HepG2 (cell line): ENCODE results near the gene ATP9B. TPM values are rescaled to one million over a fixed set of nuclear protein-coding genes. Genes with fewer than 3 reads are reported as not detected.

Source experiments
- CBX2 ChIP-seq, 2 experiments: fragments of 200-600 bp in 1 of 2; sonication (generic); formaldehyde crosslinking in 1 of 2; IDR thresholded peaks; 2 replicates each; pipeline versions ENCODE4 v1.7.0 to v1.8.1; 2018 to 2022; ENCODE audit warnings: low read depth in 2 of 2, low read length in 1 of 2, mild to moderate bottlenecking in 1 of 2, missing genetic modification reagents in 1 of 2
- FOXC1 ChIP-seq: sonication (generic); formaldehyde crosslinking; IDR thresholded peaks from 2 replicates; pipeline ENCODE4 v1.8.0; 2022; ENCODE audit warnings: mild to moderate bottlenecking, missing genetic modification reagents, borderline replicate concordance
- POGZ ChIP-seq: sonication (generic); formaldehyde crosslinking; IDR thresholded peaks from 2 replicates; pipeline ENCODE4 v1.4.0; 2020; ENCODE audit warnings: mild to moderate bottlenecking, missing genetic modification reagents
- POLR2A ChIP-seq, 2 experiments: IDR thresholded peaks; 2 replicates each; pipeline ENCODE4 v1.6.1; 2011; ENCODE audit warnings: low read depth in 2 of 2, low read length in 2 of 2, mild to moderate bottlenecking in 1 of 2, moderate library complexity in 1 of 2; ENCODE audit not compliant: insufficient read depth in 1 of 2
- SPEN ChIP-seq: sonication (generic); formaldehyde crosslinking; IDR thresholded peaks from 2 replicates; pipeline ENCODE4 v1.5.1; 2020; ENCODE audit warnings: low read depth, mild to moderate bottlenecking, missing genetic modification reagents
- YY1 ChIP-seq: IDR thresholded peaks from 2 replicates; pipeline ENCODE4 v1.6.1; 2011; ENCODE audit warnings: low read length, low read depth, moderate library complexity, mild to moderate bottlenecking; ENCODE audit not compliant: insufficient read depth, insufficient replicate concordance
- ZBTB3 ChIP-seq: sonication (generic); formaldehyde crosslinking; IDR thresholded peaks from 2 replicates; pipeline ENCODE4 v1.4.0; 2020; ENCODE audit warnings: low read depth, mild to moderate bottlenecking, moderate library complexity, missing genetic modification reagents, borderline replicate concordance
- ZFAT ChIP-seq: sonication (generic); formaldehyde crosslinking; conservative IDR thresholded peaks from 2 replicates; pipeline ENCODE4 v1.8.1; 2023; ENCODE audit warnings: missing genetic modification reagents, inconsistent platforms
- ZFP36L2 ChIP-seq: sonication (generic); formaldehyde crosslinking; IDR thresholded peaks from 2 replicates; pipeline ENCODE4 v1.4.0; 2020; ENCODE audit warnings: missing genetic modification reagents
- ZNF136 ChIP-seq: sonication (generic); formaldehyde crosslinking; IDR thresholded peaks from 2 replicates; pipeline ENCODE4 v1.8.1; 2022; ENCODE audit warnings: low read depth, mild to moderate bottlenecking, moderate library complexity, missing genetic modification reagents
- ZNF205 ChIP-seq: IDR thresholded peaks from 2 replicates; pipeline ENCODE4 v1.6.1; 2018; ENCODE audit warnings: missing biosample characterization, missing genetic modification reagents
- ZNF562 ChIP-seq: sonication (generic); formaldehyde crosslinking; IDR thresholded peaks from 2 replicates; pipeline ENCODE4 v1.8.0; 2022; ENCODE audit warnings: missing genetic modification reagents, borderline replicate concordance
- ZNF749 ChIP-seq: sonication (generic); formaldehyde crosslinking; IDR thresholded peaks from 2 replicates; pipeline ENCODE4 v1.8.0; 2022; ENCODE audit warnings: mild to moderate bottlenecking, missing genetic modification reagents, moderate library complexity, borderline replicate concordance
- ZNF773 ChIP-seq: sonication (generic); formaldehyde crosslinking; IDR thresholded peaks from 2 replicates; pipeline ENCODE4 v1.4.0; 2020; ENCODE audit warnings: missing genetic modification reagents, borderline replicate concordance
- ZNF883 ChIP-seq: sonication (generic); formaldehyde crosslinking; IDR thresholded peaks from 2 replicates; pipeline ENCODE4 v1.5.1; 2020; ENCODE audit warnings: mild to moderate bottlenecking, missing genetic modification reagents; ENCODE audit errors: not compliant biosample characterization
- ZSCAN31 ChIP-seq: sonication (generic); formaldehyde crosslinking; IDR thresholded peaks from 2 replicates; pipeline ENCODE4 v1.5.0; 2020; ENCODE audit warnings: low read depth, mild to moderate bottlenecking, missing genetic modification reagents
- polyA plus RNA-seq, 8 experiments: library from polyadenylated mRNA; depleted of rRNA in 3 of 8; stranded (reverse) in 7 of 8; unstranded in 1 of 8; fragments of >200 nt; fragmentation: Illumina TruSeq in 4 of 8; extraction: Trizol in 4 of 8; gene quantifications; 2 replicates each; pipeline versions ENCODE4 v1.2.1 to v1.2.3, GENCODE V29; 2011 to 2016; ENCODE audit warnings: low read depth in 4 of 8, missing spikeins in 1 of 8, mixed read lengths in 1 of 8; ENCODE audit not compliant: insufficient read depth in 1 of 8
- total RNA-seq, 5 experiments: library from RNA; depleted of rRNA; stranded (reverse); fragments of >200 nt; fragmentation: Illumina TruSeq; extraction: Trizol; gene quantifications; 2 replicates each; pipeline ENCODE4 v1.2.3, GENCODE V29; 2016; ENCODE audit warnings: low read depth in 1 of 5
- TF ChIP-seq, protein P1 (sequence below): sonication (generic); formaldehyde crosslinking; IDR thresholded peaks from 2 replicates; pipeline ENCODE4 v1.5.0; 2020; ENCODE audit warnings: mild to moderate bottlenecking, missing genetic modification reagents
- TF ChIP-seq, protein P2 (sequence below): sonication (generic); formaldehyde crosslinking; IDR thresholded peaks from 2 replicates; pipeline ENCODE4 v1.5.1; 2020; ENCODE audit warnings: mild to moderate bottlenecking, missing genetic modification reagents, borderline replicate concordance
- TF ChIP-seq, protein P3 (sequence below): sonication (generic); formaldehyde crosslinking; IDR thresholded peaks from 2 replicates; pipeline ENCODE4 v1.8.0; 2022; ENCODE audit warnings: missing genetic modification reagents, mild to moderate bottlenecking, inconsistent platforms, borderline replicate concordance

Gene ATP9B
- total and polyA plus RNA-seq, 2 of the 13 experiments (the other 11 are each of a cell fraction or from before 2014, with no cell fraction given) = 10.8 to 11.3 TPM

DNA sequence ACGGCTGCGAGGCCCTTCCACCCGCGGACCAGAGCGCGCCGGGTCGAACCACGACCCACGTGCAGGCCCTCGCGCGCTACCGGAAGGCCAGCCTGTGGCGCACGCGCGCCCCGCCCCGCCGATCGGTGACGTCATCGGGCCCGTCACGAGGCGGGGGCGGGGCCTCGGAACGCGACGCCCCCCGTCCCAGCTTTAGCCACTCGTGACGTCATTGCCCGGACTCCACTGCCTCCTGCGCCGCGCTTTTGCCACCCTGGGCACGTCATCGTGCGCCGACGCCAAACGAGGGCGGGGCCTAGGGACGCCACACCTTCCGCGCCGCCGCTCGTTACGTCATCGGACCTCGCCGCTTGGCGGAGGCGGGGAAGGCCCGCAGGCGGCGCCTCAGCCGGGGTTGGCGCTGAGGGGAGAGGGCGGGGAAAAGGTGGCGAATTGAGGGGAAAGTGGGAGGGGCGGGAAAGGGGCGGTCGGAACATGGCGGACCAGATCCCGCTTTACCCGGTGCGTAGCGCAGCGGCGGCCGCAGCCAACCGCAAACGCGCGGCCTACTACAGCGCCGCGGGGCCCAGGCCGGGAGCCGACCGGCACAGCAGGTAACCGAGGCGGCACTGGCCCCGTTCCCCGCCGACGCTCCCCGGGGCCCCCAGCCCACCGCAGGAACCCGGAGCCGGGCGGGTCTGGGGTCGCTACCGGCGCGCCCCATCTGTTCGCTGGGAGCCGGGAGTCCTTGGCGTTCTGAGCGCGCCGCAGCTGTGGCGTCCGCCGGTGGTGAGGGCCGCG is at the start of gene ATP9B (continued):
- TF ChIP-seq, protein P1, sequence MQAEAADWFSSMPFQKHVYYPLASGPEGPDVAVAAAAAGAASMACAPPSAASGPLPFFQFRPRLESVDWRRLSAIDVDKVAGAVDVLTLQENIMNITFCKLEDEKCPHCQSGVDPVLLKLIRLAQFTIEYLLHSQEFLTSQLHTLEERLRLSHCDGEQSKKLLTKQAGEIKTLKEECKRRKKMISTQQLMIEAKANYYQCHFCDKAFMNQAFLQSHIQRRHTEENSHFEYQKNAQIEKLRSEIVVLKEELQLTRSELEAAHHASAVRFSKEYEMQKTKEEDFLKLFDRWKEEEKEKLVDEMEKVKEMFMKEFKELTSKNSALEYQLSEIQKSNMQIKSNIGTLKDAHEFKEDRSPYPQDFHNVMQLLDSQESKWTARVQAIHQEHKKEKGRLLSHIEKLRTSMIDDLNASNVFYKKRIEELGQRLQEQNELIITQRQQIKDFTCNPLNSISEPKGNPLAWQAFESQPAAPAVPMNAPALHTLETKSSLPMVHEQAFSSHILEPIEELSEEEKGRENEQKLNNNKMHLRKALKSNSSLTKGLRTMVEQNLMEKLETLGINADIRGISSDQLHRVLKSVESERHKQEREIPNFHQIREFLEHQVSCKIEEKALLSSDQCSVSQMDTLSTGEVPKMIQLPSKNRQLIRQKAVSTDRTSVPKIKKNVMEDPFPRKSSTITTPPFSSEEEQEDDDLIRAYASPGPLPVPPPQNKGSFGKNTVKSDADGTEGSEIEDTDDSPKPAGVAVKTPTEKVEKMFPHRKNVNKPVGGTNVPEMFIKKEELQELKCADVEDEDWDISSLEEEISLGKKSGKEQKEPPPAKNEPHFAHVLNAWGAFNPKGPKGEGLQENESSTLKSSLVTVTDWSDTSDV (CRISPR knock-in tag) = no peak
- TF ChIP-seq ZNF205 (CRISPR knock-in tag) (no peak), POGZ (CRISPR knock-in tag) (peak; percentile 100), FOXC1 (CRISPR knock-in tag) (peak; percentile 60), ZNF883 (peak; percentile 67), ZNF136 (CRISPR knock-in tag) (no peak), ZNF562 (CRISPR knock-in tag) (no peak), ZFAT (no peak), ZNF749 (CRISPR knock-in tag) (peak; percentile 39; the same call in 1 of the 2 replicates), ZBTB3 (CRISPR knock-in tag) (no peak), SPEN (CRISPR knock-in tag) (peak; percentile 93), ZNF773 (CRISPR knock-in tag) (no peak), ZFP36L2 (CRISPR knock-in tag) (no peak), POLR2A (IDR thresholded peaks at IDR 0.05; ENCODE audit: insufficient read depth in 1 of 2, low read depth in 2 of 2, low read length in 2 of 2) (peak; percentile 75 to 77), YY1 (peak; percentile 92), ZSCAN31 (CRISPR knock-in tag) (peak; percentile 68), CBX2 (IDR thresholded peaks at IDR 0.05; ENCODE audit: low read depth, low read length) (no peak), CBX2 (CRISPR knock-in tag; IDR thresholded peaks at IDR 0.05; ENCODE audit: low read depth) (no peak)
- TF ChIP-seq, protein P2, sequence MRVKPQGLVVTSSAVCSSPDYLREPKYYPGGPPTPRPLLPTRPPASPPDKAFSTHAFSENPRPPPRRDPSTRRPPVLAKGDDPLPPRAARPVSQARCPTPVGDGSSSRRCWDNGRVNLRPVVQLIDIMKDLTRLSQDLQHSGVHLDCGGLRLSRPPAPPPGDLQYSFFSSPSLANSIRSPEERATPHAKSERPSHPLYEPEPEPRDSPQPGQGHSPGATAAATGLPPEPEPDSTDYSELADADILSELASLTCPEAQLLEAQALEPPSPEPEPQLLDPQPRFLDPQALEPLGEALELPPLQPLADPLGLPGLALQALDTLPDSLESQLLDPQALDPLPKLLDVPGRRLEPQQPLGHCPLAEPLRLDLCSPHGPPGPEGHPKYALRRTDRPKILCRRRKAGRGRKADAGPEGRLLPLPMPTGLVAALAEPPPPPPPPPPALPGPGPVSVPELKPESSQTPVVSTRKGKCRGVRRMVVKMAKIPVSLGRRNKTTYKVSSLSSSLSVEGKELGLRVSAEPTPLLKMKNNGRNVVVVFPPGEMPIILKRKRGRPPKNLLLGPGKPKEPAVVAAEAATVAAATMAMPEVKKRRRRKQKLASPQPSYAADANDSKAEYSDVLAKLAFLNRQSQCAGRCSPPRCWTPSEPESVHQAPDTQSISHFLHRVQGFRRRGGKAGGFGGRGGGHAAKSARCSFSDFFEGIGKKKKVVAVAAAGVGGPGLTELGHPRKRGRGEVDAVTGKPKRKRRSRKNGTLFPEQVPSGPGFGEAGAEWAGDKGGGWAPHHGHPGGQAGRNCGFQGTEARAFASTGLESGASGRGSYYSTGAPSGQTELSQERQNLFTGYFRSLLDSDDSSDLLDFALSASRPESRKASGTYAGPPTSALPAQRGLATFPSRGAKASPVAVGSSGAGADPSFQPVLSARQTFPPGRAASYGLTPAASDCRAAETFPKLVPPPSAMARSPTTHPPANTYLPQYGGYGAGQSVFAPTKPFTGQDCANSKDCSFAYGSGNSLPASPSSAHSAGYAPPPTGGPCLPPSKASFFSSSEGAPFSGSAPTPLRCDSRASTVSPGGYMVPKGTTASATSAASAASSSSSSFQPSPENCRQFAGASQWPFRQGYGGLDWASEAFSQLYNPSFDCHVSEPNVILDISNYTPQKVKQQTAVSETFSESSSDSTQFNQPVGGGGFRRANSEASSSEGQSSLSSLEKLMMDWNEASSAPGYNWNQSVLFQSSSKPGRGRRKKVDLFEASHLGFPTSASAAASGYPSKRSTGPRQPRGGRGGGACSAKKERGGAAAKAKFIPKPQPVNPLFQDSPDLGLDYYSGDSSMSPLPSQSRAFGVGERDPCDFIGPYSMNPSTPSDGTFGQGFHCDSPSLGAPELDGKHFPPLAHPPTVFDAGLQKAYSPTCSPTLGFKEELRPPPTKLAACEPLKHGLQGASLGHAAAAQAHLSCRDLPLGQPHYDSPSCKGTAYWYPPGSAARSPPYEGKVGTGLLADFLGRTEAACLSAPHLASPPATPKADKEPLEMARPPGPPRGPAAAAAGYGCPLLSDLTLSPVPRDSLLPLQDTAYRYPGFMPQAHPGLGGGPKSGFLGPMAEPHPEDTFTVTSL = no peak
- TF ChIP-seq, protein P3, sequence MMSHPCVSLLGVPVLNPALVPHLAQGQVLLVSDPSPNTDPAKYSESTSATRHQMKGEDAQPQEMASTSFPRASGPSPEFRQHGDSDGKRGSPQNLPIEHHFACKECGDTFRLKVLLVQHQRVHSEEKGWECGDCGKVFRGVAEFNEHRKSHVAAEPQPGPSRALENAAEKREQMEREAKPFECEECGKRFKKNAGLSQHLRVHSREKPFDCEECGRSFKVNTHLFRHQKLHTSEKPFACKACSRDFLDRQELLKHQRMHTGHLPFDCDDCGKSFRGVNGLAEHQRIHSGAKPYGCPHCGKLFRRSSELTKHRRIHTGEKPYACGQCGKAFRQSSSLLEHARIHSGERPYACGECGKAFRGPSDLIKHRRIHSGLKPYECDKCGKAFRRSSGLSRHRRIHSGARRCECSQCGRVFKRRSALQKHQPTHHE (CRISPR knock-in tag) = no peak
